GM23338 (cell line): ENCODE measurements around the gene DTYMK. TPM values are rescaled to one million over a fixed set of nuclear protein-coding genes. Genes with fewer than 3 reads are reported as not detected.

Experiments
- ATAC-seq: fragments of 200-7000 bp; cut with Tn5 transposase; 3 replicates; pipeline ENCODE4 v1.9.1; 2020
- DNase-seq: peaks from one replicate; pipeline ENCODE4 v3.0.0-alpha.2; 2015; ENCODE audit warnings: low spot score
- H2AFZ ChIP-seq: fragments of 200-600 bp; sonication (generic); 2 replicates; pipeline ENCODE4 v1.8.0; 2016; ENCODE audit warnings: antibody characterized with exemption, mild to moderate bottlenecking, moderate library complexity
- H3F3A ChIP-seq: fragments of 200-600 bp; sonication (generic); replicated peaks from 2 replicates; pipeline ENCODE4 v1.8.0; 2017; ENCODE audit warnings: antibody characterized with exemption, mixed run types, low read depth
- H3K27ac ChIP-seq: fragments of 200-600 bp; sonication (generic); 2 replicates; pipeline ENCODE4 v1.6.1; 2016; ENCODE audit warnings: low read depth
- H3K27me3 ChIP-seq: fragments of 200-600 bp; sonication (generic); 2 replicates; pipeline ENCODE4 v1.8.0; 2016; ENCODE audit warnings: mild to moderate bottlenecking, mixed run types, moderate library complexity; ENCODE audit not compliant: insufficient read depth
- H3K36me3 ChIP-seq: fragments of 200-600 bp; sonication (generic); 2 replicates; pipeline ENCODE4 v1.8.0; 2016; ENCODE audit warnings: mild to moderate bottlenecking; ENCODE audit not compliant: insufficient read depth
- H3K4me1 ChIP-seq: fragments of 200-600 bp; sonication (generic); 2 replicates; pipeline ENCODE4 v1.8.0; 2016; ENCODE audit warnings: mild to moderate bottlenecking, moderate library complexity; ENCODE audit not compliant: insufficient read depth
- H3K4me2 ChIP-seq: fragments of 200-600 bp; sonication (generic); 2 replicates; pipeline ENCODE4 v1.7.1; 2017; ENCODE audit warnings: mixed run types
- H3K4me3 ChIP-seq: fragments of 200-600 bp; sonication (generic); 2 replicates; pipeline ENCODE4 v1.6.1; 2016; ENCODE audit warnings: mixed run types
- H3K79me2 ChIP-seq: fragments of 200-600 bp; sonication (generic); replicated peaks from 2 replicates; pipeline ENCODE4 v1.8.0; 2017; ENCODE audit warnings: mild to moderate bottlenecking; ENCODE audit not compliant: insufficient read depth
- H3K9me2 ChIP-seq: fragments of 200-600 bp; sonication (generic); 2 replicates; pipeline ENCODE4 v1.8.0; 2017; ENCODE audit not compliant: insufficient read depth
- H4K20me1 ChIP-seq: fragments of 200-600 bp; sonication (generic); replicated peaks from 2 replicates; pipeline ENCODE4 v1.8.0; 2017; ENCODE audit warnings: mild to moderate bottlenecking; ENCODE audit not compliant: insufficient read depth
- H3K27ac Mint-ChIP-seq: 2 replicates; pipeline ENCODE4 v1.8.0; 2020; ENCODE audit warnings: inconsistent platforms, mild to moderate bottlenecking, moderate library complexity, mixed read lengths
- H3K27me3 Mint-ChIP-seq: 3 replicates; pipeline ENCODE4 v1.8.0; 2022; ENCODE audit warnings: low read depth, mild to moderate bottlenecking, moderate library complexity, mixed read lengths, inconsistent platforms; ENCODE audit not compliant: insufficient read depth, poor library complexity
- H3K36me3 Mint-ChIP-seq: 3 replicates; pipeline ENCODE4 v1.8.0; 2021; ENCODE audit warnings: low read depth, mild to moderate bottlenecking, inconsistent platforms, moderate library complexity, mixed read lengths
- H3K4me1 Mint-ChIP-seq: 3 replicates; pipeline ENCODE4 v1.8.0; 2020; ENCODE audit warnings: mild to moderate bottlenecking, inconsistent platforms, mixed read lengths
- H3K4me3 Mint-ChIP-seq: 3 replicates; pipeline ENCODE4 v1.8.0; 2021; ENCODE audit warnings: moderate library complexity, mild to moderate bottlenecking, inconsistent platforms, mixed read lengths
- H3K9me3 Mint-ChIP-seq: 3 replicates; pipeline ENCODE4 v1.8.0; 2020; ENCODE audit warnings: moderate library complexity, mild to moderate bottlenecking, inconsistent platforms, mixed read lengths
- CREB1 ChIP-seq: fragments of 250-450 bp; sonication (Bioruptor Pico); IDR thresholded peaks from 2 replicates; pipeline ENCODE4 v1.5.0; 2020; ENCODE audit warnings: low read depth, mild to moderate bottlenecking, moderate library complexity
- EZH2 ChIP-seq: fragments of 200-600 bp; sonication (generic); IDR thresholded peaks from one replicate; pipeline ENCODE4 v1.8.0; 2017; ENCODE audit warnings: antibody characterized with exemption, mild to moderate bottlenecking, low read depth; ENCODE audit not compliant: unreplicated experiment
- JUNB ChIP-seq: IDR thresholded peaks from one replicate; pipeline ENCODE4 v1.6.1; 2016; ENCODE audit warnings: antibody characterized with exemption; ENCODE audit not compliant: unreplicated experiment
- ZNF114 ChIP-seq: fragments of 250-450 bp; sonication (Bioruptor Pico); IDR thresholded peaks from 2 replicates; pipeline ENCODE4 v1.5.0; 2020; ENCODE audit warnings: mild to moderate bottlenecking, moderate library complexity
- ZNF331 ChIP-seq: fragments of 250-450 bp; sonication (Bioruptor Pico); IDR thresholded peaks from 2 replicates; pipeline ENCODE4 v1.5.0; 2020; ENCODE audit warnings: low read depth, mild to moderate bottlenecking, moderate library complexity
- polyA plus RNA-seq: library from polyadenylated mRNA; unstranded; fragments of >200 nt; fragmentation: Nextera tagmentation; extraction: Ambion mirVana; gene quantifications from 2 replicates; pipeline ENCODE4 v1.2.1, GENCODE V29; 2016
- total RNA-seq: library from RNA; depleted of rRNA; stranded (reverse); fragments of >200 nt; shearing (Covaris generic); gene quantifications from 2 replicates; pipeline ENCODE4 v1.2.3, GENCODE V29; 2014
- TF ChIP-seq, protein P1 (sequence below), 2 experiments: fragments of 200-600 bp in 1 of 2; sonication (generic) in 1 of 2; conservative IDR thresholded peaks; 2 replicates each; pipeline versions ENCODE4 v1.5.1 to v1.6.1; 2016 to 2017; ENCODE audit warnings: antibody characterized with exemption in 2 of 2, low read depth in 2 of 2, mild to moderate bottlenecking in 2 of 2, moderate library complexity in 1 of 2
- TF ChIP-seq, protein P2 (sequence below): IDR thresholded peaks from one replicate; pipeline ENCODE4 v1.6.1; 2018; ENCODE audit warnings: antibody characterized with exemption; ENCODE audit not compliant: unreplicated experiment
- TF ChIP-seq, protein P3 (sequence below): fragments of 250-450 bp; sonication (Bioruptor Pico); IDR thresholded peaks from 2 replicates; pipeline ENCODE4 v1.5.0; 2020; ENCODE audit warnings: mild to moderate bottlenecking, moderate library complexity

Gene DTYMK
- total and polyA plus RNA-seq, 2 experiments from 2014 or later: 55.4 to 65.4 TPM

GRCh38 chr2:241695651-241696050 is 9.0 kb upstream of the DTYMK start:
- H3K9me2 ChIP-seq: no peaks in the 10 kb centered on the region
- no peak overlapping the region for H3K27ac Mint-ChIP-seq
- DNase-seq (no peak), ATAC-seq (no peak)
- H3K36me3 Mint-ChIP-seq: peaks cover 16% of the 10 kb centered on the region; the same call in 2 of the 3 replicates
- no peaks in the 10 kb centered on the region for H3K36me3 ChIP-seq
- H3K4me1 ChIP-seq: peaks cover 2% of the 10 kb centered on the region
- no peak overlapping the region for H3K4me2 ChIP-seq
- no peak overlapping the region for H3K4me3 ChIP-seq
- H4K20me1 ChIP-seq: peaks cover 6% of the 10 kb centered on the region
- H3K4me3 Mint-ChIP-seq: no peak overlapping the region
- H2AFZ ChIP-seq: no peak overlapping the region
- peaks cover 5% of the 10 kb centered on the region for H3K27me3 Mint-ChIP-seq
- no peaks in the 10 kb centered on the region for H3K9me3 Mint-ChIP-seq
- no peak for TF ChIP-seq JUNB
- TF ChIP-seq CREB1 (CRISPR knock-in tag): no peak
- TF ChIP-seq ZNF331 (CRISPR knock-in tag): no peak
- TF ChIP-seq EZH2: no peak
- TF ChIP-seq, protein P1, sequence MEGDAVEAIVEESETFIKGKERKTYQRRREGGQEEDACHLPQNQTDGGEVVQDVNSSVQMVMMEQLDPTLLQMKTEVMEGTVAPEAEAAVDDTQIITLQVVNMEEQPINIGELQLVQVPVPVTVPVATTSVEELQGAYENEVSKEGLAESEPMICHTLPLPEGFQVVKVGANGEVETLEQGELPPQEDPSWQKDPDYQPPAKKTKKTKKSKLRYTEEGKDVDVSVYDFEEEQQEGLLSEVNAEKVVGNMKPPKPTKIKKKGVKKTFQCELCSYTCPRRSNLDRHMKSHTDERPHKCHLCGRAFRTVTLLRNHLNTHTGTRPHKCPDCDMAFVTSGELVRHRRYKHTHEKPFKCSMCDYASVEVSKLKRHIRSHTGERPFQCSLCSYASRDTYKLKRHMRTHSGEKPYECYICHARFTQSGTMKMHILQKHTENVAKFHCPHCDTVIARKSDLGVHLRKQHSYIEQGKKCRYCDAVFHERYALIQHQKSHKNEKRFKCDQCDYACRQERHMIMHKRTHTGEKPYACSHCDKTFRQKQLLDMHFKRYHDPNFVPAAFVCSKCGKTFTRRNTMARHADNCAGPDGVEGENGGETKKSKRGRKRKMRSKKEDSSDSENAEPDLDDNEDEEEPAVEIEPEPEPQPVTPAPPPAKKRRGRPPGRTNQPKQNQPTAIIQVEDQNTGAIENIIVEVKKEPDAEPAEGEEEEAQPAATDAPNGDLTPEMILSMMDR (conservative IDR thresholded peaks at IDR 0.05; ENCODE audit: low read depth in 2 of 2): no peak
- TF ChIP-seq, protein P2, sequence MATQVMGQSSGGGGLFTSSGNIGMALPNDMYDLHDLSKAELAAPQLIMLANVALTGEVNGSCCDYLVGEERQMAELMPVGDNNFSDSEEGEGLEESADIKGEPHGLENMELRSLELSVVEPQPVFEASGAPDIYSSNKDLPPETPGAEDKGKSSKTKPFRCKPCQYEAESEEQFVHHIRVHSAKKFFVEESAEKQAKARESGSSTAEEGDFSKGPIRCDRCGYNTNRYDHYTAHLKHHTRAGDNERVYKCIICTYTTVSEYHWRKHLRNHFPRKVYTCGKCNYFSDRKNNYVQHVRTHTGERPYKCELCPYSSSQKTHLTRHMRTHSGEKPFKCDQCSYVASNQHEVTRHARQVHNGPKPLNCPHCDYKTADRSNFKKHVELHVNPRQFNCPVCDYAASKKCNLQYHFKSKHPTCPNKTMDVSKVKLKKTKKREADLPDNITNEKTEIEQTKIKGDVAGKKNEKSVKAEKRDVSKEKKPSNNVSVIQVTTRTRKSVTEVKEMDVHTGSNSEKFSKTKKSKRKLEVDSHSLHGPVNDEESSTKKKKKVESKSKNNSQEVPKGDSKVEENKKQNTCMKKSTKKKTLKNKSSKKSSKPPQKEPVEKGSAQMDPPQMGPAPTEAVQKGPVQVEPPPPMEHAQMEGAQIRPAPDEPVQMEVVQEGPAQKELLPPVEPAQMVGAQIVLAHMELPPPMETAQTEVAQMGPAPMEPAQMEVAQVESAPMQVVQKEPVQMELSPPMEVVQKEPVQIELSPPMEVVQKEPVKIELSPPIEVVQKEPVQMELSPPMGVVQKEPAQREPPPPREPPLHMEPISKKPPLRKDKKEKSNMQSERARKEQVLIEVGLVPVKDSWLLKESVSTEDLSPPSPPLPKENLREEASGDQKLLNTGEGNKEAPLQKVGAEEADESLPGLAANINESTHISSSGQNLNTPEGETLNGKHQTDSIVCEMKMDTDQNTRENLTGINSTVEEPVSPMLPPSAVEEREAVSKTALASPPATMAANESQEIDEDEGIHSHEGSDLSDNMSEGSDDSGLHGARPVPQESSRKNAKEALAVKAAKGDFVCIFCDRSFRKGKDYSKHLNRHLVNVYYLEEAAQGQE: no peak
- TF ChIP-seq ZNF114: no peak
- TF ChIP-seq, protein P3, sequence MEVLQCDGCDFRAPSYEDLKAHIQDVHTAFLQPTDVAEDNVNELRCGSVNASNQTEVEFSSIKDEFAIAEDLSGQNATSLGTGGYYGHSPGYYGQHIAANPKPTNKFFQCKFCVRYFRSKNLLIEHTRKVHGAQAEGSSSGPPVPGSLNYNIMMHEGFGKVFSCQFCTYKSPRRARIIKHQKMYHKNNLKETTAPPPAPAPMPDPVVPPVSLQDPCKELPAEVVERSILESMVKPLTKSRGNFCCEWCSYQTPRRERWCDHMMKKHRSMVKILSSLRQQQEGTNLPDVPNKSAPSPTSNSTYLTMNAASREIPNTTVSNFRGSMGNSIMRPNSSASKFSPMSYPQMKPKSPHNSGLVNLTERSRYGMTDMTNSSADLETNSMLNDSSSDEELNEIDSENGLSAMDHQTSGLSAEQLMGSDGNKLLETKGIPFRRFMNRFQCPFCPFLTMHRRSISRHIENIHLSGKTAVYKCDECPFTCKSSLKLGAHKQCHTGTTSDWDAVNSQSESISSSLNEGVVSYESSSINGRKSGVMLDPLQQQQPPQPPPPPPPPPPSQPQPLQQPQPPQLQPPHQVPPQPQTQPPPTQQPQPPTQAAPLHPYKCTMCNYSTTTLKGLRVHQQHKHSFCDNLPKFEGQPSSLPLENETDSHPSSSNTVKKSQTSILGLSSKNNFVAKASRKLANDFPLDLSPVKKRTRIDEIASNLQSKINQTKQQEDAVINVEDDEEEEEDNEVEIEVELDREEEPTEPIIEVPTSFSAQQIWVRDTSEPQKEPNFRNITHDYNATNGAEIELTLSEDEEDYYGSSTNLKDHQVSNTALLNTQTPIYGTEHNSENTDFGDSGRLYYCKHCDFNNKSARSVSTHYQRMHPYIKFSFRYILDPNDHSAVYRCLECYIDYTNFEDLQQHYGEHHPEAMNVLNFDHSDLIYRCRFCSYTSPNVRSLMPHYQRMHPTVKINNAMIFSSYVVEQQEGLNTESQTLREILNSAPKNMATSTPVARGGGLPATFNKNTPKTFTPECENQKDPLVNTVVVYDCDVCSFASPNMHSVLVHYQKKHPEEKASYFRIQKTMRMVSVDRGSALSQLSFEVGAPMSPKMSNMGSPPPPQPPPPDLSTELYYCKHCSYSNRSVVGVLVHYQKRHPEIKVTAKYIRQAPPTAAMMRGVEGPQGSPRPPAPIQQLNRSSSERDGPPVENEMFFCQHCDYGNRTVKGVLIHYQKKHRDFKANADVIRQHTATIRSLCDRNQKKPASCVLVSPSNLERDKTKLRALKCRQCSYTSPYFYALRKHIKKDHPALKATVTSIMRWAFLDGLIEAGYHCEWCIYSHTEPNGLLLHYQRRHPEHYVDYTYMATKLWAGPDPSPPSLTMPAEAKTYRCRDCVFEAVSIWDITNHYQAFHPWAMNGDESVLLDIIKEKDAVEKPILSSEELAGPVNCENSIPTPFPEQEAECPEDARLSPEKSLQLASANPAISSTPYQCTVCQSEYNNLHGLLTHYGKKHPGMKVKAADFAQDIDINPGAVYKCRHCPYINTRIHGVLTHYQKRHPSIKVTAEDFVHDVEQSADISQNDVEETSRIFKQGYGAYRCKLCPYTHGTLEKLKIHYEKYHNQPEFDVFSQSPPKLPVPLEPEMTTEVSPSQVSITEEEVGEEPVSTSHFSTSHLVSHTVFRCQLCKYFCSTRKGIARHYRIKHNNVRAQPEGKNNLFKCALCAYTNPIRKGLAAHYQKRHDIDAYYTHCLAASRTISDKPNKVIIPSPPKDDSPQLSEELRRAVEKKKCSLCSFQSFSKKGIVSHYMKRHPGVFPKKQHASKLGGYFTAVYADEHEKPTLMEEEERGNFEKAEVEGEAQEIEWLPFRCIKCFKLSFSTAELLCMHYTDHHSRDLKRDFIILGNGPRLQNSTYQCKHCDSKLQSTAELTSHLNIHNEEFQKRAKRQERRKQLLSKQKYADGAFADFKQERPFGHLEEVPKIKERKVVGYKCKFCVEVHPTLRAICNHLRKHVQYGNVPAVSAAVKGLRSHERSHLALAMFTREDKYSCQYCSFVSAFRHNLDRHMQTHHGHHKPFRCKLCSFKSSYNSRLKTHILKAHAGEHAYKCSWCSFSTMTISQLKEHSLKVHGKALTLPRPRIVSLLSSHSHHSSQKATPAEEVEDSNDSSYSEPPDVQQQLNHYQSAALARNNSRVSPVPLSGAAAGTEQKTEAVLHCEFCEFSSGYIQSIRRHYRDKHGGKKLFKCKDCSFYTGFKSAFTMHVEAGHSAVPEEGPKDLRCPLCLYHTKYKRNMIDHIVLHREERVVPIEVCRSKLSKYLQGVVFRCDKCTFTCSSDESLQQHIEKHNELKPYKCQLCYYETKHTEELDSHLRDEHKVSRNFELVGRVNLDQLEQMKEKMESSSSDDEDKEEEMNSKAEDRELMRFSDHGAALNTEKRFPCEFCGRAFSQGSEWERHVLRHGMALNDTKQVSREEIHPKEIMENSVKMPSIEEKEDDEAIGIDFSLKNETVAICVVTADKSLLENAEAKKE (CRISPR knock-in tag): no peak
- H3K79me2 ChIP-seq: no peaks in the 10 kb centered on the region; the same call in 1 of the 2 replicates
- no peaks in the 10 kb centered on the region for H3F3A ChIP-seq
- no peak overlapping the region for H3K27ac ChIP-seq
- H3K4me1 Mint-ChIP-seq: peaks cover 9% of the 10 kb centered on the region; the same call in 2 of the 3 replicates
- no peaks in the 10 kb centered on the region for H3K27me3 ChIP-seq
